IMR-90 (cell line): ENCODE results near the gene CMTR1. TPM values are rescaled to one million over a fixed set of nuclear protein-coding genes. Genes with fewer than 3 reads are reported as not detected.

Experiments
- ATAC-seq: fragments of 200-7000 bp; cut with Tn5 transposase; 2 replicates; pipeline ENCODE4 v1.9.1; 2020; ENCODE audit warnings: low read depth, mild to moderate bottlenecking, moderate library complexity
- BruUV-seq: library from RNA; stranded (reverse); fragments of 400-500 nt; replicated peaks from 2 replicates; lab custom pipeline; 2021; lab: Mats Ljungman, UMichigan
- CTCF ChIA-PET: fragments of 300-600 bp; formaldehyde crosslinking; extraction: SDS; loops from one replicate; lab custom pipeline; 2021; ENCODE audit warnings: antibody characterized with exemption; lab: Yijun Ruan, JAX
- POLR2A ChIA-PET: fragments of 300-600 bp; sonication (Branson Sonifier 250); formaldehyde crosslinking; loops from one replicate; lab custom pipeline; 2022; ENCODE audit warnings: antibody characterized with exemption; ENCODE audit not compliant: unreplicated experiment; lab: Charles Lee
- DNase-seq: peaks from one replicate; pipeline ENCODE4 v3.0.0; 2013
- H2AFZ ChIP-seq: replicated peaks from 2 replicates; pipeline ENCODE3; 2013; ENCODE audit warnings: low read length, mild to moderate bottlenecking; ENCODE audit not compliant: poor library complexity
- H2AK5ac ChIP-seq: 2 replicates; pipeline ENCODE4 v1.6.1; 2013; ENCODE audit warnings: low read depth, low read length, inconsistent platforms
- H2AK9ac ChIP-seq: replicated peaks from 2 replicates; pipeline ENCODE3; 2013; ENCODE audit warnings: mild to moderate bottlenecking, low read depth, low read length, moderate library complexity; ENCODE audit not compliant: poor library complexity
- H2BK120ac ChIP-seq: 2 replicates; pipeline ENCODE4 v1.6.1; 2013; ENCODE audit warnings: low read depth, low read length, inconsistent platforms
- H2BK15ac ChIP-seq: 3 replicates; pipeline ENCODE4 v1.6.1; 2013; ENCODE audit warnings: low read depth, low read length, inconsistent platforms
- H2BK20ac ChIP-seq: 2 replicates; pipeline ENCODE4 v1.6.1; 2013; ENCODE audit warnings: low read depth, mild to moderate bottlenecking, inconsistent platforms, low read length, moderate library complexity
- H2BK5ac ChIP-seq: 2 replicates; pipeline ENCODE4 v1.6.1; 2013; ENCODE audit warnings: mild to moderate bottlenecking, low read depth, low read length, inconsistent platforms; ENCODE audit not compliant: poor library complexity, severe bottlenecking
- H3K14ac ChIP-seq: replicated peaks from 2 replicates; pipeline ENCODE4 v1.6.1; 2013; ENCODE audit warnings: low read depth, low read length, inconsistent platforms
- H3K18ac ChIP-seq: 2 replicates; pipeline ENCODE4 v1.6.1; 2013; ENCODE audit warnings: low read depth, low read length, control low read depth
- H3K23ac ChIP-seq: 2 replicates; pipeline ENCODE4 v1.6.1; 2013; ENCODE audit warnings: low read depth, low read length, inconsistent platforms
- H3K27ac ChIP-seq: 2 replicates; pipeline ENCODE4 v1.5.1; 2013; ENCODE audit warnings: mild to moderate bottlenecking, control low read depth, low read length; ENCODE audit not compliant: insufficient read depth
- H3K27me3 ChIP-seq: 2 replicates; pipeline ENCODE4 v1.6.1; 2013; ENCODE audit warnings: low read length; ENCODE audit not compliant: control insufficient read depth, insufficient read depth
- H3K36me3 ChIP-seq: 2 replicates; pipeline ENCODE4 v1.6.1; 2013; ENCODE audit warnings: low read length, mixed read lengths; ENCODE audit not compliant: control insufficient read depth, insufficient read depth
- H3K4ac ChIP-seq: 2 replicates; pipeline ENCODE4 v1.6.1; 2013; ENCODE audit warnings: low read depth, low read length, inconsistent platforms
- H3K4me1 ChIP-seq: 2 replicates; pipeline ENCODE4 v1.6.1; 2013; ENCODE audit warnings: low read length, mixed read lengths; ENCODE audit not compliant: control insufficient read depth, insufficient read depth
- H3K4me2 ChIP-seq: 2 replicates; pipeline ENCODE4 v1.6.1; 2013; ENCODE audit warnings: low read depth, mild to moderate bottlenecking, control low read depth, low read length, moderate library complexity
- H3K4me3 ChIP-seq: 2 replicates; pipeline ENCODE4 v1.5.1; 2013; ENCODE audit warnings: low read depth, mild to moderate bottlenecking, control low read depth, low read length, moderate library complexity; ENCODE audit not compliant: insufficient read depth
- H3K56ac ChIP-seq: 2 replicates; pipeline ENCODE4 v1.6.1; 2013; ENCODE audit warnings: low read length, inconsistent platforms; ENCODE audit not compliant: insufficient read depth; ENCODE audit errors: extremely low read depth
- H3K79me1 ChIP-seq, 2 experiments: 2 replicates each; pipeline ENCODE4 v1.6.1; 2013; ENCODE audit warnings: low read length in 2 of 2, inconsistent platforms in 1 of 2, low read depth in 1 of 2
- H3K9ac ChIP-seq: 2 replicates; pipeline ENCODE4 v1.6.1; 2013; ENCODE audit warnings: low read depth, low read length, control low read depth
- H3K9me1 ChIP-seq: 2 replicates; pipeline ENCODE4 v1.6.1; 2013; ENCODE audit warnings: low read length, inconsistent platforms; ENCODE audit not compliant: insufficient read depth
- H3K9me3 ChIP-seq: 2 replicates; pipeline ENCODE4 v1.6.1; 2013; ENCODE audit warnings: low read length; ENCODE audit not compliant: control insufficient read depth, insufficient read depth
- H4K20me1 ChIP-seq: 2 replicates; pipeline ENCODE4 v1.6.1; 2013; ENCODE audit warnings: low read length, inconsistent platforms; ENCODE audit not compliant: insufficient read depth
- H4K5ac ChIP-seq: 2 replicates; pipeline ENCODE4 v1.6.1; 2013; ENCODE audit warnings: mild to moderate bottlenecking, low read depth, low read length, control low read depth
- H4K8ac ChIP-seq, 2 experiments: 2 replicates each; pipeline ENCODE4 v1.6.1; 2013; ENCODE audit warnings: low read depth in 2 of 2, low read length in 2 of 2, control low read depth in 1 of 2, inconsistent platforms in 1 of 2
- H4K91ac ChIP-seq: 2 replicates; pipeline ENCODE4 v1.6.1; 2013; ENCODE audit warnings: low read depth, low read length, inconsistent platforms; ENCODE audit not compliant: insufficient read depth
- CEBPB ChIP-seq: IDR thresholded peaks from 2 replicates; pipeline ENCODE4 v1.6.1; 2012; ENCODE audit warnings: low read depth, low read length, improper control_type of control experiment
- CHD1 ChIP-seq: IDR thresholded peaks from 2 replicates; pipeline ENCODE4 v1.6.1; 2012; ENCODE audit warnings: low read depth, low read length, improper control_type of control experiment
- ELK1 ChIP-seq: fragments of 150-350 bp; IDR thresholded peaks from 2 replicates; pipeline ENCODE4 v1.6.1; 2016; ENCODE audit warnings: low read depth, mild to moderate bottlenecking, low read length, moderate library complexity, borderline replicate concordance
- MAFK ChIP-seq: IDR thresholded peaks from 2 replicates; pipeline ENCODE4 v1.6.1; 2012; ENCODE audit warnings: low read depth, low read length, improper control_type of control experiment
- MAZ ChIP-seq: IDR thresholded peaks from 2 replicates; pipeline ENCODE4 v1.6.1; 2012; ENCODE audit warnings: low read depth, mild to moderate bottlenecking, low read length, improper control_type of control experiment, moderate library complexity, borderline replicate concordance
- NFE2L2 ChIP-seq: fragments of 150-350 bp; IDR thresholded peaks from 2 replicates; pipeline ENCODE4 v1.6.1; 2016; ENCODE audit warnings: low read depth, mild to moderate bottlenecking, low read length
- POLR2A ChIP-seq: IDR thresholded peaks from 2 replicates; pipeline ENCODE4 v1.6.1; 2012; ENCODE audit warnings: mild to moderate bottlenecking, low read depth, low read length
- RAD21 ChIP-seq: IDR thresholded peaks from 2 replicates; pipeline ENCODE4 v1.6.1; 2012; ENCODE audit warnings: low read length, improper control_type of control experiment
- RCOR1 ChIP-seq: IDR thresholded peaks from 2 replicates; pipeline ENCODE4 v1.6.1; 2012; ENCODE audit warnings: mild to moderate bottlenecking, low read length, improper control_type of control experiment; ENCODE audit not compliant: insufficient replicate concordance
- RFX5 ChIP-seq: IDR thresholded peaks from 2 replicates; pipeline ENCODE4 v1.8.0; 2012; ENCODE audit warnings: low read depth, mild to moderate bottlenecking, low read length, moderate library complexity
- SMC3 ChIP-seq: fragments of 150-350 bp; IDR thresholded peaks from 2 replicates; pipeline ENCODE4 v1.6.1; 2016; ENCODE audit warnings: low read depth, mild to moderate bottlenecking, antibody characterized with exemption, low read length, moderate library complexity
- USF2 ChIP-seq: fragments of 150-350 bp; IDR thresholded peaks from 2 replicates; pipeline ENCODE4 v1.6.1; 2017; ENCODE audit warnings: mild to moderate bottlenecking, antibody characterized with exemption, low read length, low read depth
- WGBS, 2 experiments: methylation state at CpG; one replicate each; pipeline versions ENCODE4 v1.1.5 to v1.1.7; 2013; ENCODE audit warnings: missing lambda C conversion rate in 2 of 2; ENCODE audit not compliant: insufficient read length in 1 of 2; ENCODE audit errors: extremely low coverage in 2 of 2; 5-methylcytosine and 5-hydroxymethylcytosine counted together
- dilution Hi-C: fragments of 300-500 bp; cut with HindIII; formaldehyde crosslinking; loops from one replicate; pipeline ENCODE4 v1.14.3; 2018; ENCODE audit warnings: low sequenced_read_pairs; ENCODE audit not compliant: unreplicated experiment
- in situ Hi-C: fragments of 300-500 bp; cut with MboI; formaldehyde crosslinking; loops from 3 replicates; pipeline ENCODE4 v1.14.3; 2019; ENCODE audit warnings: low sequenced_read_pairs, inconsistent platforms, mixed read lengths
- intact Hi-C: fragments of 100-400 bp; cut with micrococcal nuclease; formaldehyde crosslinking; loops from 2 replicates; pipeline ENCODE4 v1.10.0; 2022
- polyA plus RNA-seq, 3 experiments: library from polyadenylated mRNA; depleted of rRNA; stranded (reverse); fragments of >200 nt; gene quantifications; 2 replicates each; pipeline ENCODE4 v1.2.3, GENCODE V29; 2012; ENCODE audit warnings: low replicate concordance in 1 of 3
- total RNA-seq: library from RNA; depleted of rRNA; stranded (reverse); fragments of >200 nt; gene quantifications from 2 replicates; pipeline ENCODE4 v1.2.3, GENCODE V29; 2012

The CMTR1 gene
- total and polyA plus RNA-seq, 2 of the 4 experiments (the other 2 are of a cell fraction) = 22.6 to 30.1 TPM

- POLR2A ChIA-PET = no interaction called here
Observed at GRCh38 chr6:37452522-37452921, 19.5 kb downstream of the CMTR1 start.

More at GRCh38 chr6:37452522-37452921, 19.5 kb downstream of the CMTR1 start:
- Histone ChIP-seq H2BK15ac (no peak overlapping the region), H4K8ac (no peak overlapping the region), H3K79me1 (peaks cover 2 to 18% of the 10 kb centered on the region in 2 experiments), H3K36me3 (peaks cover 23% of the 10 kb centered on the region), H3K56ac (no peak overlapping the region), H2BK20ac (no peak overlapping the region), H3K4me3 (no peak overlapping the region), H4K20me1 (no peaks in the 10 kb centered on the region), H2AK9ac (no peak overlapping the region), H3K9ac (no peak overlapping the region), H3K9me1 (peaks cover 7% of the 10 kb centered on the region; the same call in 1 of the 2 replicates), H3K23ac (no peak overlapping the region), H3K27ac (no peak overlapping the region), H4K5ac (no peak overlapping the region), H3K4me2 (no peak overlapping the region), H3K4me1 (peaks cover 7% of the 10 kb centered on the region), H4K91ac (no peak overlapping the region), H3K14ac (no peak overlapping the region), H3K18ac (no peak overlapping the region), H2AFZ (no peak overlapping the region), H3K4ac (no peak overlapping the region), H3K27me3 (no peaks in the 10 kb centered on the region), H2AK5ac (no peak overlapping the region), H2BK120ac (no peak overlapping the region), H3K9me3 (no peaks in the 10 kb centered on the region), H2BK5ac (no peak overlapping the region)
- WGBS, 2 experiments = no CpG with 5 or more reads among the region's 3 CpGs
- BruUV-seq = no TSS peak
- in situ Hi-C loops = no loop called here
- dilution Hi-C loops = no loop called here
- intact Hi-C loops = no loop called here
- DNase-seq (no peak), ATAC-seq (no peak)
- CTCF ChIA-PET = no interaction called here
- TF ChIP-seq RAD21 (no peak), SMC3 (no peak), MAZ (no peak), NFE2L2 (no peak), RFX5 (no peak), CEBPB (no peak), USF2 (no peak), CHD1 (no peak), ELK1 (no peak), POLR2A (no peak), MAFK (no peak), RCOR1 (no peak)
